Stimulated activated naive CD4-positive, alpha-beta T cell (primary cell): Measurements from ENCODE around the gene COX6A2.
"Not testable (repeated sequence)": the region's sequence is repeated elsewhere in the genome, so short reads cannot be mapped to it uniquely, and the experiment has no call there.

Experiments used
- DNase-seq, 6 experiments: peaks; one replicate each; lab custom pipeline; 2025; lab: John Stamatoyannopoulos, UW

Gene COX6A2

GRCh38 chr16:31438414-31438813, 10.3 kb upstream of the COX6A2 start:
- DNase-seq, result no peak

DNA sequence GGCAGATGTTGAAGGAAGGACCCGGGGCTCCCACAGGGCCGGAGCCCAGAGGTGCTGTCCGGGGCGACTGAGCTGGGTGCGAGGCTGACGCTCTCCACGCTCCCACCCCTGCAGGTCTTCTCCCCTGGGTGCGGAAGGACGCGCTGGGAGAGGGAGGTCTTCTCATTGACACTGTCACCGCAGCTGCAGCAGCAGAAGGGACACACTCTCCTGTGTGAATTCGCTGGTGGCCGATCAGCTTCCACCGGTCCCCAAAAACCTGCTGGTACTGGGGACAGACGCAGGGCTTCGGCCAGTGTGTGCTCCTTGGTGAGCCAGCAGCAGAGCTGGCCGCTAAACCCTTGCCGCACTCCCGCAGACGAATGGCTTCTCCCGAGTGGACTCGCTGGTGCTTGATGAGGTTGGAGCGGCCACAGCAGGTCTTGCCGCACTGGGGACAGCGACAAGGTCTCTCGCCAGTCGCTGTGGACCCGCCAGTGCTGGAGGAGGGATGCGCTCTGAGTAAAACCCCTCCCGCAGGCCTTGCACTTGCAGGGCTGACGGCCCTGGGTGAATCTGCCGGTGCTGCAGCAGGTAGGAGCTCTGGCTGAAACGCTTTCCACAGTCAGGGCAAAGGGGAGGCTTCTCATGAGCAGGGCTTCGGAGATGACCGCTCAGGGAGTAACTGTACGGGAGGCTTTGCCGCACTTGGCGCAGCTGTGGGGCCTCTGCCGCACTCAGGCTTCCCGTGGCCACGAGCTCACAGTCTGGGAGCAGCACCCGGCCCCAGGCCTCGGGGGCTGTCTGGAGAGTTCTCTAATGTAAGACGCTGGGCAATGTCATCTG, 8.3 kb upstream of the COX6A2 start:
- DNase-seq, result no peak

DNA sequence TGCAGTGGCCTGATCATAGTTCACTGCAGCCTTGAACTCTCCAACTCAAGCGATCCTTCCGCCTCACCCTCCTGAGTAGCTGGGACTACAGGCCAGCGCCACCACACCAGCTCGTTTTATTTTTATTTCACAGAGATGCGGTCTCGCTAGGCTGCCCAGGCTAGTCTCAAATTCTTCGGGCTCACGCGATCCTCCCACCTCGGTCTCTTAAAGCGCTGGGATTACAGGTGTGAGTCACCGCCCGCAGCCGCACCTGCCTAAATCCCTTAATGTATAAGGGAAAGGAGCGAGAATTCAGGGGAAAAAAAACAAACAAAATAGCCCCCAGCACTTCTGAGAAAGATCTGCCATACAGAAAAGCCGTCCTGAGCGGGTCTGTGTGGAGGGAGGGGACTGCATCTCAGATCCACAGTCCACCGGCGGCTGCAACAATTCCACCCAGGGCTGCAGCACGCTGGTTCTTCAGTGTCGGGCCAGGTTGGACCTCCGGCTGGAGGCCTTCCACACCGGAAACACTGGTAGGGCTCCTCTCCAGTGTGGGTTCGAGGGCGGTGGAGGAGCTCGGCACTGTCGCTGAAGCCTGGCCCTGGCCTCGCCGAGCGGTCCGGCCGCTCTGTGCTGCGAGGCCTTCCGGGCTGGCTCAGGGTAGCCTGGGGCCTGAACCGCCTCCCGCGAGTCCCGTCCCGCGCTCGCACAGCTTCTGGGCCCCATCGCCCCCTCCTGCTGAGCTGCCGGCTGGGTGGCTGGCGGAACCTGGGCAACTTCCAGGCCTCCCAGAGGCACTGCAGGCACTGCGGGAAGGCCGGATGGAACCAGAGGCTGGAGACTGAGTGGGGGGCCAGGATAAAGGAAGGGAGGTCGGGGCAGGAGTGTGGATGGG, 7.4 kb upstream of the COX6A2 start:
- no peak for DNase-seq

DNA sequence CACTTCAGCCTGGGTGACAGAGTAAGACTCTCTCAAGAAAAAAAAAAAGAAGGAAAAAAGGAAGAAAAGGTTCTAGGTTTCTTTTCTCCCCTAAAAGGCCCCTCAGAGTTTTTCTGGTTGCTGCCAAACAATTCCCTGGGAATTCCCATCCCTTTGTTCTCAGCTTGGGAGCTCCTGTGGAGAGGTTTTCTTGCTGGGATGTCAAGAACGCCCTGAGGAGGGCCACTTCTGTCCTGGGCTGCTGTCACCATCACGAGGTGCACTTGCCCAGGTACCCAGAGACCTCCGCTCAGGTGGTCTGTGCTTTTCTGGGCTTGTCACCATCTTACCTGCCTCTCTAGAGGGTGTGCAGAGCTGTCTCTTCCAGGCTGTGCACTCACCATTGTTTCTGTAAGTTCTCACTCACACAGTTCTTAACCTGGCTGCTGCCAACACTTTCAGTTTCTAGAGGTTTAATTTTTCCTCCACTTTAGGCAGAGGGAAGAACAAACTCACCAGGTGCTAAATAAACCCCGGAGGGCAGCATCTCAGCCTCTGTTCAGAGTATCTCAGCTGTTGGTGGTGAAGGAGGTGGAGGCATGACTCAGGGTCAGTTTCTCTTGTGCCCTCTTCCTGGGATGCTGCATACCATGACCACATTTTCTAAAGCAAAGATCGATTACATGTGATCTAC, 2.4 kb upstream of the COX6A2 start:
- no peak for DNase-seq

DNA sequence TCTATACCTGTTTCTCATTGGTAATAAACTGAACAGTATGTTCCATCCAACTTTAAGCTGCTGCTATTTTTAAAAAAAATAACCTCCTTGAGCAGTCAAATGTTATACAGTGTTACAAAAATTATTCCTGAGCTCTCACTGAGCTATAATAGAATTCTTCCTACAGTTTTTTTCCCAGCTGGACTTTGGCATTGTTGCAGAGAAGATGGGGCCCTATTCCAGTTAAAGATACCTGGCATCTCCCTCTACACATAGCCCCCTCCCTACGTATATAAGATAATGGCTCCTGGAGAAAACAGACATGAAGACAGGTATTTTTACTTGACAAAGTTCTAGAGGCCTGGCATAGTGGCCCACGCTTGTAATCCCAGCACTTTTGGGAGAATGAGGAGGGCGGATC, 1.6 kb upstream of the COX6A2 start:
- no peak for DNase-seq

DNA sequence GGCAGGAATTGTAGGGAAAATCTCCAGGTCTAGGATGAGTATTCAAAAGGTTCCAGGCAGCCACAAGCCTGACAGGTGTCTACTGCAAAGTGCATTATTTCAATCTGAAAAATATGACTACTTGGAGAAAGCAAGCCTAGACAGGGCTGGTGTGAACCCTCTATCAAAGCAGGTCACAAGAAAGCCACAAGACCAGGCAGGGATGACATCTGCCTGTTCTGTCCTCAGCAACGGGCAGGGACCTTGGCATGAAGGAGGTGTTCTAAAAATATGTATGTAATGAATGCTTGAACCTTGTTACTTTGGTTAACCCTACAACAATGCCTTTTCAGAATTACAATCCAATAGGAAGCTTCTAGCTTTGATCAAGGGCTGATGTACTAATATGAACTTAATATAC, 1.2 kb upstream of the COX6A2 start:
- no peak for DNase-seq

- DNase-seq, result no peak
Measured at GRCh38 chr16:31428638-31429247, 583 bp upstream of the COX6A2 start.

DNA sequence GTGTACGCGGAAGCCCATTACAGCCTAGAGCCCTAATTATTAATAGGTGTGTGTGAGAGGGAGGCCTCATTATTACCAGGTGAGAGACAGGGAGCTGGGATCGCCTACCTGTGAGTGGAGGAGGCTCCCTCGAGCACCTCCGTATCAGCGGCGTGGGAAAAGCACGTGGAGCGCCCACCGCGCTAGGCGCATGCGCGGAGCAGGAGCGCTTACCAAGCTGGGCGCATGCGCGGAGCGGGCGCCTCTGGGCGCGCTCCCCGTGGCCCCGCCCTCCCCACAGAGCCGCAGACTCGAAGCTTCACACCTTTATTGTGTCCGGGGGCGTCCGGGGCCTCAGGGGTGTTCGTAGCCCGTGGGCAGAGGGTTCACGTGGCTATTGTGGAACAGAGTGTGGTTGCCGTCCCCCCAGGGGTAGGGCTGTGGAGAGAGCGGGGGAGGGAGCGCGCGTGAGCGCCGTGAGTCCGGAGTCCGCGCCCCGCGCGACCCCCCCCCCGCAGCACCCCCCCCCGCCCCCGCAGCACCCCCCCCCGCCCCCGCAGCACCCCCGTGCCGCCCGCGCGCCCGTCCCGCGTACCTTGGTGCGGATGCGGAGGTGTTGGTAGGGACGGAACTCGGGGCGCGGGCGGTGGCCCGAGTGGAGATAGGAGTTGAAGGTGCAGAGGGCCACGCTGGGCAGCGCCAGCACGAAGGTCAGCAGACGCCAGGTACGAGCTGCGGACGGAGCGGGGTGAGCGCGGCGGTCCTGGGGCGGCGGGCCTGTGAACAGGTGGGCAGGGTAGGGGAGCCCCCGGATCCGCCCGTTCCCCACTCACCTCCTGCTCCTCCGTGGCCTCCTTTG, 500 bp downstream of the COX6A2 start:
- peak; percentile 32 to 69 (median 60) for DNase-seq

DNA sequence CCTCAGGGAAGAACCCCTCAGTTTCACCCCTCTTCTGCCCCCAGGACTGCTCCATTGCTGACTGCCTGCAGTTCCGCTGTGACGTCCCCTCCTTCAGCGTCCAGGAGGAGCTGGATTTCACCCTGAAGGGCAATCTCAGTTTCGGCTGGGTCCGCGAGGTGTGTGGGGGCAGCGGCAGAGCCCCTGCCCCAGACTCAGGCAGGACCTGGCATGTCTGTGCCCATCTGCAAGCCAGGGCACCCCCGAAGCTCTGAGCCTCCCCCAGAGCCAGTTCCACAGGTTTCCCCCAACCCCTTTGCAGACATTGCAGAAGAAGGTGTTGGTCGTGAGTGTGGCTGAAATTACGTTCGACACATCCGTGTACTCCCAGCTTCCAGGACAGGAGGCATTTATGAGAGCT, 4.4 kb downstream of the COX6A2 start:
- DNase-seq, result no peak

- no peak for DNase-seq
Measured at GRCh38 chr16:31423241-31423640, 4.9 kb downstream of the COX6A2 start.

DNA sequence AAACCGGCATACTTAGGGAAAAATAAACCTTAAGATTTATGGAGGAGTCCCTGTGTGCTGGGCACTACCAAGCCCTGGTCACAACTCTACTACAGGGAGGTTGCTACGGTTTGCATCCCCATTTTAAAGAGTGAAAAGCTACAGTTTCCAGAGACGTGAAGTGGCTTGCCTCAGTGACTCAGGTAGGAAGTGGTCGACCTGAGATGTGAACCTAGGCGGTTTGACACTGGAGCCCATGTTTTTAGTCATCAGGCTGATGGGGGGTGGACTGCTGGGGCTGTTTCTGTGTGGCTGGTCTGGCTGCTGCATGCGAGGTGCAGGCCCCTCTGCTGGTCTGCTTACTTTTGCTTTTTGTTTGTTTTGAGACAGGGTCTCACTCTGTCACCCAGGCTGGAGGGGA, 6.6 kb downstream of the COX6A2 start:
- DNase-seq, result no peak

- DNase-seq, result no peak
Measured at GRCh38 chr16:31420037-31420436, 8.1 kb downstream of the COX6A2 start.

DNA sequence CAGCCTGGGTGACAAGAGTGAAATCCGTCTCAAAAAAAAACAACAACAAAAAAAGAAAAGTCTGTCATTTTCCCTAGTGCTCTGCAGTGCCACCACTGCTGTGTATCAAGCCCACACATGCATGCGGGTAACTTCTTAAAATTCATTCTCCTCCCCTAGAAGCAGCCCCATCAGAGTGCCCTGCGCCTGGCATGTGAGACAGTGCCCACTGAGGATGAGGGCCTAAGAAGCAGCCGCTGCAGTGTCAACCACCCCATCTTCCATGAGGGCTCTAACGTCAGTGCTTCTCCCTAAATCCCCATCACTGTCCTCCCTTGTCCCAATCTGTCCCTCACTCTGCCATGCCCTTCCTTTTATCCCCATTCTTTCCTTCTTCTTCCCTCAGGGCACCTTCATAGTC, 10.2 kb downstream of the COX6A2 start:
- no peak for DNase-seq

DNA sequence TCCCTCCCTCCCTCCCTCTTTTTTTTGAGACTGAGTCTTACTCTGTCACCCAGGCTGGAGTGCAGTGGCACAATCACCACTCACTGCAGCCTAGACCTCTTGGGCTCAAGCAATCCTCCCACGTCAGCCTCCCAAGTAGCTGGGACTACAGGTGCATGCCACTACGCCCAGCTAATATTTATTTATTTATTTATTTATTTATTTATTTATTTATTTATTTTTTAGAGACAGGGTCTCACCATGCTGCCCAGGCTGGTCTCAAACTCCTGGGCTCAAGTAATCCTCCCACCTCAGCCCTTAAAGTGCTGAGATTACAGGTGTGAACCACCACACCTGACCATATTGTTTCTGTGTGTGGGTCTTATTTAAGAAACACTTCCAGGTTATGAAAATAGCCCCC, 11.1 kb downstream of the COX6A2 start:
- DNase-seq, result not testable (repeated sequence)

DNA sequence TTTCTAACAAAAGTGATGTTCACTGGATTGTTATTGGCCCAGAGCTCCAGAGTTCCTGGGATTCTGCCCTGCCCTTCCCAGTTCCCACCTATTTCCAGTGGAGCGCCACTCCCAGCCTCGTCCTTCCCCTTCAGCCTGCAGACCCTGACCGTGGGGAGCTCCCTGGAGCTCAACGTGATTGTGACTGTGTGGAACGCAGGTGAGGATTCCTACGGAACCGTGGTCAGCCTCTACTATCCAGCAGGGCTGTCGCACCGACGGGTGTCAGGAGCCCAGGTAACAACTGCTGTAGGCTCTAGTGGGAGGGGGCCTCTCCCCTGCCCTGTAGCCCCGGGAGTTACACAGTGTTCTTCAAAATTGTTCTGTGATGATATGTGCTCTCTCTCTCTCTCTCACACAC, 11.8 kb downstream of the COX6A2 start:
- DNase-seq, result no peak

DNA sequence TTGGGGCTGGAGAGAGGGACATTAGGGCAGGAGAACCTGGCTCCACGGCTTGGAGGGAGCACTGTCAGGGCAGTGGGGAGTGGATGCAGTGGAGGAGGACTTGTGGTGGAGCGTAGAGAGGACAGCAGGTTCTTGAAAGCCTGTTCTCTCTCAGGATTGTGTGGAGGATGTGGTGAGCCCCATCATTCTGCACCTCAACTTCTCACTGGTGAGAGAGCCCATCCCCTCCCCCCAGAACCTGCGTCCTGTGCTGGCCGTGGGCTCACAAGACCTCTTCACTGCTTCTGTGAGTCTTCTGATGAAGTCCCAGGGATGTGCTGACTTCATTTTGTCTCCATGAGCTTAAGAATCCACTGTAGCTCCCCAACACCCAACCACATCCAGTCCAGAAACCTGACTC, 13.5 kb downstream of the COX6A2 start:
- no peak for DNase-seq

- no peak for DNase-seq
Measured at GRCh38 chr16:31413943-31414342, 14.2 kb downstream of the COX6A2 start.

- no peak for DNase-seq
Measured at GRCh38 chr16:31413381-31413780, 14.8 kb downstream of the COX6A2 start.

GRCh38 chr16:31412750-31413149, 15.4 kb downstream of the COX6A2 start:
- no peak for DNase-seq

DNA sequence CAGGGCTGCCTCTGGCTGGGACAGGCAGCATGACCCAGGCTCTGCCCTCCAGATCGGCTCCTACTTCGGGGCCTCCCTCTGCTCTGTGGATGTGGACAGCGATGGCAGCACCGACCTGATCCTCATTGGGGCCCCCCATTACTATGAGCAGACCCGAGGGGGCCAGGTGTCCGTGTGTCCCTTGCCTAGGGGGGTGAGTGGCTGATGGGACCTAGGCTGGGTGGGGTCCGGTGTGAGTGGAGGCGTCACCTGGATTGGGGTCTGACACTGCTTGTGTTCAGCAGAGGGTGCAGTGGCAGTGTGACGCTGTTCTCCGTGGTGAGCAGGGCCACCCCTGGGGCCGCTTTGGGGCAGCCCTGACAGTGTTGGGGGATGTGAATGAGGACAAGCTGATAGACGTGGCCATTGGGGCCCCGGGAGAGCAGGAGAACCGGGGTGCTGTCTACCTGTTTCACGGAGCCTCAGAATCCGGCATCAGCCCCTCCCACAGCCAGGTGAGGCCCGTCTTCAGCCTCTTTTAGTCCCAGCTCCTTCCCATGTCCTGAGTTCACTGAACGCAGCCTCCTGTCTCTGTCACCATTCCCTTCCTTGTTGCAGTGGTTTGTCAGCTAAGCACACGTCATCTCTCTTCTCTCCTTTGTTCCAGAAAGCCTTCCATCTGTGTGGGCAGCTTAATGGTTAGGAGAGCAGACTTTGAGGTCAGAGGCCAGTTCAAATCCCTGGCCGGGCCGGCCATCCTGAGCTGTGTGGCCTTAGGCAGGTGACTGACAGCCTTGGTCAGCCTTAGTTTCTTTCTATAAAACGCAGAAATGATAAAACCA, 16.9 kb downstream of the COX6A2 start:
- no peak for DNase-seq
